HG02610 (cell line): ENCODE measurements around the gene PPHLN1.
"Not testable (repeated sequence)": the region's sequence is repeated elsewhere in the genome, so short reads cannot be mapped to it uniquely, and the experiment has no call there.

Source experiments
- ATAC-seq: cut with Tn5 transposase; IDR thresholded peaks from one replicate; pipeline ENCODE4 v1.9.1; 2021; ENCODE audit warnings: mild to moderate bottlenecking, moderate library complexity; ENCODE audit not compliant: unreplicated experiment

The PPHLN1 gene

GRCh38 chr12:42364692-42365091 lies 38.7 kb downstream of the PPHLN1 start:
- ATAC-seq, result no peak

DNA sequence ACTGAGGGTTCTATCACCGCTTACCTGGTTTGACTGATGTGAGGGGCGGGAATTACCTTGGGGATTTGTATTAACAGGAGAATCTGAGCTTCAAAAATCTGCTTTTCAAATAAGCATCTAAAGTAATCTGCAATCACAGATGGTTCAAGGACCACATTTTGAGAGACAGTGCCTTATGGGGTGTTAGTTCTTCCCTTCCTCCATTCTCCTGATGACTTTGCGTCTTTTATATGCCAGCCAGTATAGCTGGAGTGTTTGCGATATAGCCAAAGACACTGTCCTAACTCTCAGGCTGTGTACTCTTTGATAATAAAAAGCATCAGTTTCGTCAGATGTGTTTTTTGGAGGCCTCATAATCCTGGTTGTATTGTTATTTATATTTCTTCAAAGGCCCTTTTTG lies 39.5 kb downstream of the PPHLN1 start:
- ATAC-seq, result no peak

- no peak for ATAC-seq
These were observed 44.0 kb downstream of the PPHLN1 start for GRCh38 chr12:42370013-42370412.

DNA sequence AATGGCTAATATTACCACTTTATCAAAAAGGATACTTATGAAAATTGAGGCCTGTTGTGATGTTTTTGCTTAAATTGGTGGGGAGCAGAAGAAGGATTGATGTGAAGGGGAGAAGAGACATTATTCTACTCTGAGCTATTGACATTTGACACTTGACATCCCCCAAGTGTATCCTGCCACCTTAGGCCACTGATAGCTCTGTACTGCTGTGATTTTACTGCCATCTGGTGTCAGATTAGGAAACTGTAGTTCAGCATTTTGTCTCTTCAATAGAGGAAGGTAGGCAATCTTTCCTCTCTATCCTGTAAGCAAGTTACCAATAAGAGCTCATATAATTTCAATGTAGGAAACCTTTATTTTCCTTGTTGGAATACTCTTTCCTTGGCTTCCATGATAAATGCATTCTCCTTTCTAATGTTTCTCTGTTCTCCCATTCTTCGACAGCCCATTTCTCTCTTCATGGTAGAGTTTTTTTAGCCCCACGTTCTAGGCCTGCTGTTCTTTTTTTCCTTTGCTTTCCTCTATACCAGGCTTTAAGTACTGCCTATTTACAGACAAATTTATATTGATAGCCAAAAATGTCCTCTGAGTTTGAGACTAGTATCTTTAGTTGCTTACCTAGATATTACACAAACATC lies 46.3 kb downstream of the PPHLN1 start:
- ATAC-seq, result peak; percentile 85

GRCh38 chr12:42373669-42374068 lies 47.7 kb downstream of the PPHLN1 start:
- no peak for ATAC-seq

DNA sequence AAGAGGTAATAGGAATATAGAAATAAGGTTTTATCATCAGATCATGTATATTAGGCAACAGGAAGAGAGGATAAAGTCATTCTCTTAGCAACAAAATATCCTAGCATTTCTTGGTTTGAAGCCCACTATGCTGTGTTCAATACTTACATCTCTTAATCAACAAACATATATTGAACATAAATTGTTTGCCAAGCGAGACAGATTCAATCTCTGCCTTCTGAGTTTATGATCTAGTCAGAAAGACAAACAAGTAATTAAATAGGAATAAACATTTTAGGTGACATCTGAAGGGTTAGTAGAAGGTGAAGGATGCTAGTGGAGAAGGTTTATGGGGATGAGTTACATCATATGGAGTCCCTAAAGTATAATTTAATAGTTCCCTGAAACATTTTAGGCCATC lies 54.8 kb downstream of the PPHLN1 start:
- no peak for ATAC-seq

DNA sequence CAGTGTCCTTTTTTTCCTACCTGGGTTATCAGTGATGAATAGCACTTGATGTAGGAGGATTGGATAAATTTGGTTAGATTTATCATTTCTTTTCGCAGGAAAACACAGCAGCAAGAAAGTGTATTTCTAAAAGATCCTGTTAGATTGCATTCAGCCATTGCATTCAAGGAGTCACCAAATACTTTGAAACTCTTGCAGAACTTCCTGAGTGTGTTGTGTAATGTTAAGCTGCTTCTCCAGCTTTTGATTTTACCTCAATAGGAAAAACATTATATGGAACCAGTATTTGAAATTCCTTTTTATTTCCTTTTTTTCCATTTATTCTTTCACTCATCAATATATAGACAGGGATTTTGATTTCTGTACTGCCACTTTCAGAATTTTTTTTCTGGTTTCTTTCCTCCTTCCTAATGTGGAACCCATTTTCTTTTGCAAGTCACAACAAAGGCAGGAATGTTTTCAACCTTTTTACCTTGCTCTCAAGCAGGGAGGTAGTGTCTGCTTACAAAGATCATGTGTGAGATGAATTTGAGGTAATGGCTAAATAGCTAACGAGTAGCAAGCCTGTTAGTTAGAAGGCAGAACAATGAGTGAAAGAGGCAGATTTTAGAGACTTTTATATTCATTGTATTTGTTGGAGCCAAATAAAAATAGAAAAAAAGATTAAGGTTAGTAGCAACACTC lies 56.2 kb downstream of the PPHLN1 start:
- ATAC-seq, result no peak

- ATAC-seq, result no peak
These were observed 59.4 kb downstream of the PPHLN1 start for GRCh38 chr12:42385326-42385841.

DNA sequence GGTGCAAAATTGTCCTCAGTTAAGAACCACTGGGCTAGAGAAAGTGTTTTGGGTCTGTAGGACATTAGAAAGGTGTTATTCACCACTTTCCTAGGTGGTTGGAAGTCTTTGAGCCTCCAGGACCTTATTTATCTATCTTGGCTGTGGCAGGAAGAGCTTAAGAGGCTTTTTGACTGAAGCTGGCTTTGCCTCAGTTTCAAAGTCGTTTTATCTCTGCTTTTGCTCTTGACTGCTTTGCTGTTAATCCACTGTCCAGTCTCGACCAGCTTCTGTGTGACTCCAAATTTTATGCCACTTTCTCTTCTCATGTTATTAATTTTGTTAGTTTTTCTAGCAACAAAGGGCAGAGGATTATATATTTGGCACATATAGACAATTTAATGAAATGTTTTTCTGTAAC lies 60.3 kb downstream of the PPHLN1 start:
- no peak for ATAC-seq

DNA sequence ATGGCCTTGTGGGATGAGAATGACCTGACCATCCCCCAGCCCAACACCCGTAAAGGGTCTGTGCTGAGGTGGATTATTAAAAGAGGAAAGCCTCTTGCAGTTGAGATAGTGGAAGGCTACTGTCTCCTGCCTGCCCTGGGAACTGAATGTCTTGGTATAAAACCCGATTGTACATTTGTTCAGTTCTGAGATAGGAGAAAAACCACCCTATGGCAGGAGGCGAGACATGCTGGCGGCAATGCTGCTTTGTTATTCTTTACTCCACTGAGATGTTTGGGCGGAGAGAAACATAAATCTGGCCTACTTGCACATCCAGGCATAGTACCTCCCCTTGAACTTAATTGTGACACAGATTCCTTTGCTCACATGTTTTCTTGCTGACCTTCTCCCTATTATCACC lies 62.1 kb downstream of the PPHLN1 start:
- ATAC-seq, result not testable (repeated sequence)

DNA sequence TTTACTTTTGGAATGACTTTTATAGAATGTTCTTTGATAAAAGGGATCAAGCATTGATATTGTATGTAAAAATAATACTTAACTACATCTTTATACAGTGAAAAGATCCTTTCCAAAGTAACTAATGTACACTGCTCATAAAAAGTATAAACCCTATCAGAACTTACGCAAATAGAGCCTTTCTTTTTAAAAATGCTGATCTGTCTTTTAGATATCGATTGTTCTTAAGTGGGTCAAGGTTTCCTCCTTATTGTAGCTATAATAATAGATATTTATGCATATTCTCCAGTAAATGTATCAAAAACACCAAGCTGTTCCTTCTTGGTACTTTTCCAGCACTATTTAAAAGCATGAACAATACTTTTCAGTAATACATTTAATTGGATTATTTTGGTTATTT lies 68.5 kb downstream of the PPHLN1 start:
- no peak for ATAC-seq

- no peak for ATAC-seq
These were observed 70.7 kb downstream of the PPHLN1 start for GRCh38 chr12:42396473-42397259.

DNA sequence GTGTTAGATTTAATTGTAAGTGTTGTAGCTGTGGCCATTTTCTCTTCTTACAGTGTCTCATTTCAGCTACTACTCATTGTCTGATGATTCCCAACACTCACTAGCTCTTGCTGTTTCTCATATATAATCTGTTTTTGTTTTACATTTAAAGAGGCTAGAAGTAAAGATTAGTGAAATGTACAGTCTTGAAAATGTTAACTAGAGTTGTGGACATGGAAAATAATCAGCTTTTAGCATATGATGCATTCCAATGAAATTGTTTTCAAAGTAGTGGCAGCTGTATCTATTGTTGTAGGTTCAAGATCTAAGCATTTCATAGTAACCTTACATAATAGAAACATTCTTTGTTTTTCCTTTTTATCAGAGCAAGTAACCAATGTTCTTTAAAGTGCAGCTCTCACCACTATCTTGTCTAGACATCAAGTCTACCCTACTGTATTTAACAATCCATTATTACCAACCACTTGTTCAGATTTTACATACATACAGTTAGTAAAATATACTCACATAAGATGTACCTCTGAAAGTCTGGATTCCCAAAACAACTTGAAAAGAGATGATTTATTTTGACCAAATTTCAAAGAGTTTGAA lies 76.9 kb downstream of the PPHLN1 start:
- ATAC-seq, result no peak

DNA sequence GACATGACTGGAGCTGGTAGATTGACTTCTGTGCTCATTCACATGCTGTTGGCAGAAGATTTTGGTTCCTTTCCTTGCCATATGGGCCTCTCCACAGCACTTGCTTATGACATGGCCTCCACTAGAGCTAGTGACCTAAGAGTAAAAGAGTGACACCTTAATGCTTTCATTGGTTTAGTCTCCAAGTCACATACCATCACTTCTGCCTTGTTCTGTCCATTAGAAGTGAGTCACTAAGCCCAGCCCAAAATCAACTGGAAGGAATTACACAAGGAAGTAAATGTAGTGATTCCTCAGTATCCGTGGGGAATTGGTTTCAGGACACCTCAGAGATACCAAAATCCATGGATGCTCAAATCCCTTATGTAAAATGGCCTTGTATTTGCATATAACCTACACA lies 81.3 kb downstream of the PPHLN1 start:
- ATAC-seq, result no peak

- ATAC-seq, result no peak
These were observed 83.5 kb downstream of the PPHLN1 start for GRCh38 chr12:42409471-42409870.

- ATAC-seq, result no peak
These were observed 84.4 kb downstream of the PPHLN1 start for GRCh38 chr12:42410340-42410739.

GRCh38 chr12:42420395-42420794 lies 94.4 kb downstream of the PPHLN1 start:
- no peak for ATAC-seq

DNA sequence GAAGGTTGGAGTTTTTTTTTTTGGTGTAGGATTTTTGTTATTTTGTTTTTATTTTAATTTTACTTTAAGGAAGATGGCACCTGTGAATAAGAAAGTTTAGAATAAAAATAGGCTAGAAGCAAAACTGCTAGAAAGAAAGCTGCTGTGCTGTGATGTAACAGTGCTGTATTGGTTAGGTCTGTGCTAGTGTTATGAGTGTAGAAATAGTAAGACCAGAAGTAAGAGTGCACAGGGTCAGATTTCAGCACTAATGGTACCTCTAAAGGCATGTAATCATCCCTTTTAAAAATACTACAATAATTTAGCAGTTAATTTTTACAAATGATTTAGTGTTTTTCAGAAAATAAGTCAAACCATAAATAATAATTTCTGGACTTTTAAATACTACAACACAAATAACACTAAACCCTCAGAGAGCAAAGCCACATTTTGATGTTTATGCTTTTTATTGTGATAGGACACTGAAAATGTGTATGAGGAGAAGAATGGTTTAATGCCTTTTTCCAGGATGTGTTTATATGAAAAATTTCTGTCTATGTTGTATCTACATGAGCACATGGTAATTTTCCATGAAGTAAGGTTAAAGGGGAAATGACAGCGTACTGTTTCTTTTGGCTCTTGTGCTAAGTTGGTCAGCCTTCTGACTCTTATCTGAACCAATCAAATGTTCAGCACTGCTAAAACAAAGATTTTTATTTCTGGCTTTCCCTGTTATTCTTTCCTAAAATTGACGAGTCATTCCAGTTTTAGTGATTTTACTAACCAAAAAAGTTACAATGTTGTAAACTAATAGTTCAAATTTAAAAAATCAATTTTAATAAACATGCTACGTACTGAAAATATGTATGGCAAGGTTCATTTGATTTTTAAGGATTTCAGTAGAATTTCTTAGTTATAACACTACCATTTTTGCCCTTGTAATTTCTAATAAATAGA lies 96.1 kb downstream of the PPHLN1 start:
- peak; percentile 98 for ATAC-seq

DNA sequence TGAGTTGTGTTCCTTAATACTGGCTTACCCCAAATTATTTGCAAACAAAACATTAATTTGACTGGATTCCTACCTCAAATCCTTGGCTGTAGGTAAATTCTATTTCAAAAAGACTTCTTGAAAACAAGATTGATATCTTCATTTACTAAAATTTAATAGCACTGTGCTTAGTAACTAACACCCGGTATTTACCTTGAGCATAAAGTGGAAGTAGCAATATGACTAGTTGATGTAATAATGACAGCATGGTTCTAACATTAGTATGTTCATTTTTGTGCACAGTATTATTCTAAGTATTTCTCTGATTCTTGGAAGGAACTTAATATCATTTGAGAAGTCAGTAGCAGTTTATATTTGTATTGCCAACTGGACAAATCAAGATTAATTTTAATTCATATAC lies 96.8 kb downstream of the PPHLN1 start:
- ATAC-seq, result peak; percentile 55

- ATAC-seq, result no peak
These were observed 100.8 kb downstream of the PPHLN1 start for GRCh38 chr12:42426746-42427145.
